Spleen (tissue), 7 donors: ENCODE results near the gene SPIRE1.

ENCODE experiments used
- POLR2A ChIP-seq, 3 donors: fragments of 450-650 bp; IDR thresholded peaks; one replicate each; pipeline ENCODE4 v1.5.1; 2017; ENCODE audit warnings: antibody characterized with exemption in 3 of 3, mild to moderate bottlenecking in 1 of 3
- POLR2AphosphoS5 ChIP-seq, 3 donors: sonication (generic); formaldehyde crosslinking; IDR thresholded peaks; one replicate each; pipeline ENCODE4 v1.5.1; 2017; ENCODE audit warnings: antibody characterized with exemption in 3 of 3
- TF ChIP-seq, protein P1 (sequence below), 11 experiments: fragments of 200-600 bp in 7 of 11; fragments of 450-650 bp in 4 of 11; sonication (generic) in 4 of 11; IDR thresholded peaks in 8 of 11; conservative IDR thresholded peaks in 3 of 11; 1 replicate in 7 of 11; 2 replicates in 4 of 11; pipeline versions ENCODE4 v1.4.0 to v1.8.0; 2016 to 2021; ENCODE audit warnings: antibody characterized with exemption in 11 of 11, inconsistent platforms in 4 of 11, mild to moderate bottlenecking in 1 of 11
- donor health status: DM: no; HTN: no; CAD: no; lungs with moderate emphysema.
- donor health status: DM: no; HTN: no; CAD: no.
- donor health status: DM: no; HTN: no; CAD: no.

GRCh38 chr18:12399231-12399630 lies 258.7 kb downstream of the SPIRE1 start:
- TF ChIP-seq POLR2AphosphoS5 (IDR thresholded peaks at IDR 0.05) (no peak), POLR2A (IDR thresholded peaks at IDR 0.05) (no peak)
- TF ChIP-seq, protein P1, sequence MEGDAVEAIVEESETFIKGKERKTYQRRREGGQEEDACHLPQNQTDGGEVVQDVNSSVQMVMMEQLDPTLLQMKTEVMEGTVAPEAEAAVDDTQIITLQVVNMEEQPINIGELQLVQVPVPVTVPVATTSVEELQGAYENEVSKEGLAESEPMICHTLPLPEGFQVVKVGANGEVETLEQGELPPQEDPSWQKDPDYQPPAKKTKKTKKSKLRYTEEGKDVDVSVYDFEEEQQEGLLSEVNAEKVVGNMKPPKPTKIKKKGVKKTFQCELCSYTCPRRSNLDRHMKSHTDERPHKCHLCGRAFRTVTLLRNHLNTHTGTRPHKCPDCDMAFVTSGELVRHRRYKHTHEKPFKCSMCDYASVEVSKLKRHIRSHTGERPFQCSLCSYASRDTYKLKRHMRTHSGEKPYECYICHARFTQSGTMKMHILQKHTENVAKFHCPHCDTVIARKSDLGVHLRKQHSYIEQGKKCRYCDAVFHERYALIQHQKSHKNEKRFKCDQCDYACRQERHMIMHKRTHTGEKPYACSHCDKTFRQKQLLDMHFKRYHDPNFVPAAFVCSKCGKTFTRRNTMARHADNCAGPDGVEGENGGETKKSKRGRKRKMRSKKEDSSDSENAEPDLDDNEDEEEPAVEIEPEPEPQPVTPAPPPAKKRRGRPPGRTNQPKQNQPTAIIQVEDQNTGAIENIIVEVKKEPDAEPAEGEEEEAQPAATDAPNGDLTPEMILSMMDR (IDR thresholded peaks at IDR 0.05 in 8 of 11, conservative IDR thresholded peaks at IDR 0.05 in 3 of 11) = no peak
